Activated CD4-positive, CD25-positive, alpha-beta regulatory T cell treated with anti-CD3 and anti-CD28 coated beads, Interleukin-2, amount 50 U/mL, for 72 hours (primary cell): ENCODE results near the gene OSBPL8.
A peak's percentile ranks its signal among the peaks of the same experiment; 100 is the strongest.

Experiments used
- DNase-seq: peaks from one replicate; pipeline ENCODE4 v3.0.0; 2021

OSBPL8 gene

DNA sequence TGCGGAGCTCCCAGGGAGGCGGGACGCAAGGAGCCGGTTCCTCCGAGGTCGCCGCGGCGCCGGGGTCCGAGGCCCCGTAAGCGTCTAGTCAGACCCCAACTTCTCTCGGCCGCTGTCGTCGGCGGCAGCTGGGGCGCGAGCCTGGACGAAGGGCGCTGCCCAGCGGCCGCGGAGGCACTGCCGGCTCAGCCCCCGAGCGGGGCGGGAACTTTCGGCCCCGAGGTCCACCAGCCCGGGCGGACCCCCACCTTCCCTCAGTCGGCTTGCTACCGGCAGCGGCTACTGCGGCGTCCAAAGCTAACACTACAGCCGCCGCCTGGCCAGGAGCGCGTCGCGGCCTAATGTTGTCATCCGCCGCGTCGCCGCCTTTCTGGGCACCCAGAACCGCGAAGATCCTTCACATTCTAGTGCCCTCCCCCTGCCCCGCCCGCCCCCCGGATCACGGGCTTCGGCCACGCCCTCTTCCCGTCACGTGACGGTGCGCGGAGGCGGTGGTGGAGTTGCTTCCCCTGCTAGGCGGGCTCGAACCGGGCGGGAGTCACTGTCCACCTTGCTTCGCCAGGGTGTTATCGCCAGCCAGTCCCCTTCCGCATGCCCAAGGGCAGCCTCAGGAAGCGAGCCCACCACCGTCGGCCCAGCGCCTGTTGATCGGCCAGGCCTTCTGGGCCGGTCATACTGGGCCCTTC is at the start of gene OSBPL8:
OSBPL8 (minus strand) TSS at position 372 of the 686 bp plus-strand sequence. CDS start 72,220 bp downstream, outside the sequence.
- peak; percentile 96 for DNase-seq

DNA sequence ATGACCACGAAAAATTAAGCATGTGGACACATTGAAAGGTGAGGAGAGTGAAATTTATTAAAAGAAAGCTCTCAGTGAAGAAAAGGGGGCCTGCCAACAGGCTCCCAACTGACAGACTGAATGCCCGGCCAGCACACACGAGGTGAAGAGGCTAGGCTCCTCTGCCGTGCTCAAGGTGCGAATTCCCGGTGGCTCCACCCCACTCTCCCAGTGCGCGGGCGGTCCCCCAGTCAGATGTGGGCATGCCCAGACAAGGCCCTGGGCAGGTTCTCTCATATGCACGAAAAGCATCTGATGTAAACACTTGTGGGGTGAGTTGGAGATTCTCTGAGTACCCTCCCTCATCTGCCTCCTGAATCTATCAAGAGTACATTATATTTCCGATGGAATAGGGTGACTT is 48.5 kb upstream of the OSBPL8 start:
- DNase-seq, result no peak

DNA sequence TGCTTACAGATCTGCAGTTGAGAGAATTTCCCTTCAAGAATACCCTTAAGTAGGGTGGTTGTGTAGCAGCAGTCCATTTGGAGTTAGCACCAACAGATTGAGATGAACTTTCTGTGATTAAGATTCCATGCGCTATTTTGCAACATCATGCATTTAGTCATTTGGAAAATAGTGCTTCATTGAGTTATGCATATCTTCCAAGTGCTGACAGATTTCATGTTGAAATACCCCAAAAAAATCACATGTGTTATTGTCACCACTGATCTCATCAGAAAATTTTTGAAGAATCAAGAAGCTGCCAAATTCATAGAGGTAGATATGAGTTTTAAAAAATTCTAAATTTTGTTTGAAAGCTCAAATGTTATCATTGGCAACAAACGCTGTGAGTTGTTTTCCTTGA is 35.5 kb upstream of the OSBPL8 start:
- DNase-seq, result no peak

- no peak for DNase-seq
Measured at GRCh38 chr12:76591476-76591875, 31.9 kb upstream of the OSBPL8 start.

GRCh38 chr12:76590131-76590530 is 30.6 kb upstream of the OSBPL8 start:
- no peak for DNase-seq

- no peak for DNase-seq
Measured at GRCh38 chr12:76588881-76589565, 29.5 kb upstream of the OSBPL8 start.

DNA sequence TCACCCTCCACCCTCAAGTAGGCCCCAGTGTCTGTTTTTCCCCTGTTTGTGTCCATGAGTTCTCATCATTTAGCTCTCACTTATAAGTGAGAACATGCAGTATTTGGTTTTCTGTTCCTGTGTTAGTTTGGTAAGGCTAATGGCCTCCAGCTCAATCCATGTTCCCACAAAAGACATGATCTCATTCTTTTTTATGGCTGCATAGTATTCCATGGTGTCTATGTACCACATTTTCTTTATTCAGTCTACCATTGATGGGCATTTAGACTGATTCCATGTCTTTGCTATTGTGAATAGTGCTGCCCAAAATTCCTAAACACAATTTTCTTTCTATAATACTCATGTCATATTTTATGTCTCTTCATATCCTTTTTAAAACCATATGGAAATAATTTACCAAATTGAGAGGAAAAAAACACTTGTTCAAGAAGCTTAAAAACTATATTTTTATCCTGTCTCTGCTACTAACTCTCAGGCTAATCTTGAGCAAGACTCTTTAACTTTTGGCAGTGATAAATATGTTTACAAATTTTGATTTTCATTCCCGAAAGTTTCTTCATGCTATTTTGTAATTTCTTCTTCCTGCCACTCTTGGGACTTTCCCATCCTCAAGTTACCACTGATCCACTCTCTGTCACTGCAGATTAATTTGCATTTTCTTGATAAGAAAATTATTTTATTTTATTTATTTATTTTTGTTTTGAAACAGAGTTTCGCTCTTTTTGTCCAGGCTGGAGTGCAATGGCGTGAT is 28.0 kb upstream of the OSBPL8 start:
- DNase-seq, result no peak

DNA sequence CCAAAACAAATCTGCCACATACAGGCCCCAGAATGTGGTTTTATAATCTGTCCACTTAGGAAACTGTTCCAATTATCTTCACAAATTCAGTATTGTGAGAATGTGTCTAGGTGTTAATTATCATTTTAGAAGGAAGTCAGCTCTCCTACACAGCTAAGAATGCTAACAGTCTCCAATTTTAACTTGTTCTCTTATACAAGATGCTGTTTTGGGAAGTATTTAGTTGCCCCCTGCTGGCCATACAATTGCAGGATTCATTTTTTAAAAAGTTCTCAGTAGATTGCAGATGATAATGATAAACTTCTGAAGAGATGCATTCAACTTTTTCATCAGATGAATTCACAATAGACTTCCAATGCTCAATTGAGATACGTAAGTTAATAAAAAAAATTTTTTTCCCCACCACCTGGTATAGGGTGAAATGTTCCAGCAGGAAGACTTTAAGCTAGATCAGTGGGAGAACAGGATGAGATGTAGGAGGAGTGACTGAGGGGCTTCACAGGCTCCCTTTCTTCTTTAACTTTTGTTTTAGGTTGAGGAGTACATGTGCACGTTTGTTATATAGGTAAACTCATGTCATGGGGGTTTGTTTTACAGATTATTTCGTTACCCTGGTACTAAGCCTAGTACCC is 27.3 kb upstream of the OSBPL8 start:
- no peak for DNase-seq

- no peak for DNase-seq
Measured at GRCh38 chr12:76583301-76583700, 23.7 kb upstream of the OSBPL8 start.

DNA sequence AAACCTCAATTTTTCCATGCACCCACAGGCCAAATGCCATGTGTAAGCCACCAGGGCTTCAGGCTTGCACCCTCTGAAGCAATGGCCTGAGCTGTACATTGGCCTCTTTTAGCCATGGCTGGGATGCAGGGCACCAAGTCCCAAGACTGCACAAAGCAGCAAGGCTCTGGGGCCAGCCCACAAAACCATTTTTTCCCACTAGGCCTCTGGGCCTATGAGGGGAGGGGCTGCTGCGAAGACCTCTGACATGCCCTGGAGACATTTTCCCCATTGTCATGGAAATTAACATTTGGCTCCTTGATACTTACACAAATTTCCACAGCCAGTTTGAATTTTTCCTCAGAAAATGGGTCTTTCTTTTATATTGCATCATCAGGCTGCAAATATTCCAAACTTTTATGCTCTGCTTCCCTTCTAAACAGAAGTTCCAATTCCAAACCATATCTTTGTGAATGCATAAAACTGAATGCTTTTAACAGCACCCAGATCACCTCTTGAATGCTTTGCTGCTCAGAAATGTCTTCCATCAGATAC is 14.3 kb upstream of the OSBPL8 start:
- DNase-seq, result no peak

- DNase-seq, result no peak
Measured at GRCh38 chr12:76571256-76571655, 11.7 kb upstream of the OSBPL8 start.

- DNase-seq, result no peak
Measured at GRCh38 chr12:76569685-76570604, 10.4 kb upstream of the OSBPL8 start.

DNA sequence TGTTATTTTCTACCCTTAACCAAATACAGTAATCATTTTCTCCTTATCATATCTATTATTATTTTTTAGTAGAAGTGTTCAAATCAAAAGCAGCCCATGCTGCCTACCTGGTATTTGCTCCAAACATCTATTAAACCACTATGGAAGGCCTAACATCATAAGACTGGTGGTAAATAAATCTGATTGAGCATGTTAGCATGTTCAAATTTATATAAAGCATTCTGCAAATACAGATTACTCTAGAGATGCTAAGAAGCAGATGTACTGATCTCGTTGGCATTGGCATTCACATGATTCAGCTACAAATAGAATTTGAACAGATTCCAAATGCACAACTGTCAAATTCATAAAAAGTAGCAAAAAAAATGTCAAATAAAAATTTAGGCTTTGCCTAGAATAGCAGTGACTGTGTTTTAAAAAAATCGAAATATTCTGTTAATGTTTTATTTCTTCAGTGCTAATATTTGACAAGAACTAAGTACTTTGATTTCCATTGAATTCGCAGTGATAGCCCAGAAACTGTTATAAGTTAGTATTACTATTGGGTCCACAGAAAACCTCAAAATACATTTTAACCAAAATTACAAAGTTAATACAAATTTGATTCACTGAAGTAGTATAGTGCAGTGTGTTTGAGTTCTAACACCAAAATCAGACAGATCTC is 9.4 kb upstream of the OSBPL8 start:
- no peak for DNase-seq

GRCh38 chr12:76568130-76568529 is 8.6 kb upstream of the OSBPL8 start:
- DNase-seq, result no peak

GRCh38 chr12:76563061-76563460 is 3.5 kb upstream of the OSBPL8 start:
- DNase-seq, result no peak

- no peak for DNase-seq
Measured at GRCh38 chr12:76562130-76562529, 2.6 kb upstream of the OSBPL8 start.

DNA sequence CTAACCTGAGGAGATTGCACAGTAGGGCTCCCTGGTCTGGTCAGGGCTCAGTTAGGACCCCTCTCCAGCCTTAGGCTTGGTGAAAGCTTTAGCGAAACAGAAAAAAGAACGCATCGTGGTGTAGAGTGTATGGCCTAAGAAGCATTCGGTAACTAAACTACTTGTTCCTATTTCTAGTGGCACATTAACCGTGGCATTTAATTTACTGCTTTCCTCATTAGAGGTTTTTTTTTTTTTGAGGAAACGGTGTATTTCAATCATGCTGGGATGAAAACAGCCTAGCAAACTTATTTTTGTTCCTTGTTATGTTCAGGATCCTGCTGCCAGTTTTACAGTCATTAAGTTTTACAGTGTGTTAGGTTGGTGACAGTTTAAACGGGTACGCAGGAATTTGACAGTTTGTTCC is 518 bp upstream of the OSBPL8 start:
- no peak for DNase-seq

DNA sequence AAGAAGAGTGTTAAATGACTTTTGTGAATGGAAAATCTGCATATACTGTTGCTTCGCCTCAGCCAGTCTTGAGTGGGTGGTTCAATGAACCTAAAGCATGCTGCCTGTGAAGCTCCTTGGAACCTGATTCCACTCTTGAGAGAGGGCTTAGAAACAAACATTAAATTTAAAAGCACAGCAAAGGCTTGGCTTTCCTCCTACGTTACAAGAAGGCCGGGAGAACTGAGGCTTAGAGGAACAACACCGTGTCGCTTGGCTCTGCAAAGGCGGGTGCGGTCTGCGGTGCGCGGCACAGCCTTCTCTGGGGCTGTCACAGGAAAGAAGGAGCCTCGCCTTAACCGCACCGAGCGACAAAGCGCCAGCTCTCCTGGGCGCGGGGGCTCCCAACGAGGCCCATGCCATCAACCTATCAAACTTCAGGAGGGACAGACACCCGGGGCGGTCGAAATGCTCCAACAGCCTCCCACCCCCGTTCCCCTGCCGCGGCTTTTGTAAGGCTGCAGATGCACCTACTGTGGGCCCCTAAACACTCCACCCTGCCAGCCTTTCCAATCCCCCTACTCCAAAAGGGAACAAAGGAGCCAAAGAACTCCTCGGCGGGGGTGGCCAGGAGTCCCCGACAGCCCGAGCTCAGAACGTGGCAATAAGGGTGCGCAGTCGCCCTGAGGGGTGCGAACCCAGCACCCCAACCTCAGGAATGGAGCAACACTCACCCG is 729 bp downstream of the OSBPL8 start:
- peak; percentile 73 for DNase-seq

DNA sequence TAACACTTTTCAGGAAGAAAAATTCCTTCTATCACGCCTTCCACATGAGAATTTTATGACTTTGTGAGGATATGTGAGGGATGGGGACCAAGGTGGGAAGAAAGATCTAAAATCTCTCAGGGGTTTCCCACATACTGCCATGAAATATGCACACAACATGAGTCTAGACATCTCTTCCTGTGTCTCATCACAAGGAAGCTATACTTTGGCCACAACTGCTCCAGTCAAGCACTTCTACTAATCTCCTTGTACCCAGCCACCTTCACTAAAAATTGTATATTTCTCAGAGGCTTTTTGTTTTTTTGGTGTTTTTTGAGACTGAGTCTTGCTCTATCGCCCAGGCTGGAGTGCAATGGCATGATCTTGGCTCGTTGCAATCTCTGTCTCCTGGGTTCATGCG is 3.2 kb downstream of the OSBPL8 start:
- DNase-seq, result no peak

GRCh38 chr12:76555797-76556196 is 3.8 kb downstream of the OSBPL8 start:
- no peak for DNase-seq

GRCh38 chr12:76555231-76555767 is 4.3 kb downstream of the OSBPL8 start:
- no peak for DNase-seq
